Lower leg skin (tissue), 3 donors: ENCODE measurements around the gene GRM3.

ENCODE experiments used
- CTCF ChIP-seq, 3 donors: fragments of 450-650 bp; IDR thresholded peaks; one replicate each; pipeline ENCODE4 v1.5.1; 2016; ENCODE audit warnings: antibody characterized with exemption in 3 of 3, mild to moderate bottlenecking in 3 of 3, moderate library complexity in 2 of 3
- POLR2A ChIP-seq, 2 donors: fragments of 450-650 bp; IDR thresholded peaks; one replicate each; pipeline ENCODE4 v1.6.1; 2016 to 2017; ENCODE audit warnings: antibody characterized with exemption in 2 of 2, mild to moderate bottlenecking in 1 of 2, moderate library complexity in 1 of 2

- TF ChIP-seq POLR2A (IDR thresholded peaks at IDR 0.05) (no peak), CTCF (IDR thresholded peaks at IDR 0.05) (no peak)
Measured at GRCh38 chr7:86792260-86792659, 148.6 kb downstream of the GRM3 start.
